NCI-H2171 treated with DMSO at 0.1 percent for 48 hours (cell line): ENCODE measurements around the gene SYVN1.
A peak's percentile ranks its signal among the peaks of the same experiment; 100 is the strongest.
"Not testable (repeated sequence)": the region's sequence is repeated elsewhere in the genome, so short reads cannot be mapped to it uniquely, and the experiment has no call there.

Experiments used
- DNase-seq: peaks from one replicate; lab custom pipeline; 2025; lab: John Stamatoyannopoulos, UW

The SYVN1 gene

DNA sequence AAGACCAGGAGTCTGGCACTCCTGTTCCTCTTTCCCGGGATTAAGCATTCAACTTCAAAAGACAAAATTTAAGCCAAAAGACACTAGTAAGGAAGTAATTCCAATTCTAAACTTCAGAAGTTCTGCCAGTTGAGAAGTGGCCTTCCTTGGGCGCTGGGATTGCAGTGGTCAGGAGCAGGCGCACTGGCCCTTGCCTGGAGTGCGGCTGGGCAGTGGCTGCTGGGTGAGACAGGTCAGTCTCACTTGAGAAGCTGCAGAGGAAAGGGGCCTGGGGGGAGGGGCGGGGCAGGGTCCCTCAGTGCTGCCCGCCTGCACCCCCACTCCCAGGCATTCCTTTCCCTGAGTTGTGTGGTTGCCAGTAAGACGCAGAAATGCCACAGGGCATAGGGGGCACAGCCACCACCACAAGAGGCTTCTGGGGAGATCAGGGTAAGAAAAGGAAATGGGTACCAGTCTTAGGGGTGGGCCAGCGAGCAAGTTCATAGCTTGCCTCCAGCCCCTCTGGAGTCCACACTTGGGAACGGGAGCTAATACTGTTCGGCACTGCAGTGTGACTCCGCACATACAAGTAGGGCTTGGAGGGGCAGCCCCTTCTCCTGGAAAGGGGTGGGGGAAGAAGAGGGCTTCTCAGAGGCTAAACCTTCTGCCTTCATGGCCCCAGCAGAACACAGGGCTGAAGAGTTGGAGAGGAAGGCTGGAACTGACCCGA, 6.7 kb downstream of the SYVN1 start:
- no peak for DNase-seq

DNA sequence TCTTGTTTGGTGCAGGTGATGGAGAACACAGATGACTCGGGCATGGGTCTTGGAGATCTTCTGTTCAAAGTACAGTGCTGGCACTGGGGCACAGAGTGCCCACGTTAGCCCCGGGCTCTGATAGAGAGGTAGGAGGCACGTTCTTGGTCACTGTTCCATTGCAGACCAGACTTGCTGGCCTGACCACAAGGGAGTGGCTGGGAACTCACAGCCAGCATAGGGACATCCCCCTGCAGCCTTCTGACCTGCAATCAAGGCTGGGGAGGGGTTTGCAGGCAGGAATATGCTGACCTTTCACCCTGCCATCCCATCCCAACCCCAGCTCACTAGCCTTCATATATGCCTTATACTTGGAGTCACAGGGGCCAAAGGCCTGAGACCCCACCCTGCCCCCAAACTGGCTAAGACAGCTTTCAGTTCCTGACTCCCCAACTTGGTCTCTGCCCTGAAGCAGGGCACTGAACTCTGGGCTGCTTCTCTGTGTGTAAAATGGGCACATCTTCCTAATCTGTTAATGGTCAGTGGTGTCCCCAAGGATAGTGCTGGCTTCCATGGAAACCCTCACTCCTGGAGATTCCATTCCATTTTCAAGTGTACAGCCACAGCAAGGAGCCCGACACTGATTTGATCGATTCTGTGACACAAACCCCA, 7.6 kb downstream of the SYVN1 start:
- DNase-seq: no peak

GRCh38 chr11:65125197-65126056, 8.9 kb downstream of the SYVN1 start:
- DNase-seq: no peak

- DNase-seq: no peak
Observed at GRCh38 chr11:65124480-65125196, 9.7 kb downstream of the SYVN1 start.

DNA sequence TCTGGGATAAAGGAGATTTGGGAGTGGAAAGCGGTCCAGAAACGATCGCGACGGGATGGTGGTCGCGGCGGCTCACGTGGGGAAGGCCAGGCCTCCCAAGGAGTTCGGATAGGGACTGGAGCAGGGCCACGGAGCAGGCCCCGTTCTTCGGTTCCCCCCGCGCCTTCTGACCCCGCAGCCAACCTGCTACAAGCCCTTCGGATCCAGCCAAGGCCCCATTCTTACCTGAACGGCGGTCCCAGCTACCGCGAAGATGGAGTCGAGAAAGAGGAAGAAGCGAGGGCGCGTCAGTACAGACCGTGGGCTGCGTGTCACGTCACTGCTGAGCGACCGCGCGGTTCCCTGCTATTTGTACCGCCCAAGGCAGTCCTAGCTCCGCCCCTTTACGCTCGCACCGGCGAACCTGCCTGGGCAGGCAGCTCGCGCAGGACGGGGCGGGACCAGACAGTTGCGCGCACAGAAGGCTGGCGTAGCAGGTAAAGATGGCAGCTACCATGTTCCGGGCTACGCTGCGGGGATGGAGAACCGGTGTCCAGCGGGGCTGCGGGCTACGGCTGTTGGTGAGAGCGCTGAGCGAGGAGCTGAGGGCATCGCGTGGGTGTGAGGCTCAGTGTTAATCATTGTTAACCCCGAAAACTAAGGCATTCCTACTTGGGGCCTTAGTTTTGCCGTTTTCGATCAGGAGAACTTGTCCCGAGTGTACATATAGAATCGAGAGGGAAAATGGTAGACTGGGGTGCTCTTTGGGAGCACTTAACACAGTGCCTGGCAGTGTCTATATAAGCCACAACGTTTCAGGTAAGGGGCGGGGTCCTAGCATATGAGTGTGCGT, 12.2 kb downstream of the SYVN1 start, which contains the start of the genes FAU and MRPL49:
Gene FAU, minus strand, starts transcription at position 270 of the 832 bp plus-strand sequence. CDS start 321 bp downstream, outside the sequence.
Gene MRPL49, plus strand, starts transcription at position 457 of the 832 bp plus-strand sequence. Its CDS starts 26 bp downstream, at position 483.
- peak; percentile 98 for DNase-seq

GRCh38 chr11:65121447-65121864, 12.9 kb downstream of the SYVN1 start:
- no peak for DNase-seq

DNA sequence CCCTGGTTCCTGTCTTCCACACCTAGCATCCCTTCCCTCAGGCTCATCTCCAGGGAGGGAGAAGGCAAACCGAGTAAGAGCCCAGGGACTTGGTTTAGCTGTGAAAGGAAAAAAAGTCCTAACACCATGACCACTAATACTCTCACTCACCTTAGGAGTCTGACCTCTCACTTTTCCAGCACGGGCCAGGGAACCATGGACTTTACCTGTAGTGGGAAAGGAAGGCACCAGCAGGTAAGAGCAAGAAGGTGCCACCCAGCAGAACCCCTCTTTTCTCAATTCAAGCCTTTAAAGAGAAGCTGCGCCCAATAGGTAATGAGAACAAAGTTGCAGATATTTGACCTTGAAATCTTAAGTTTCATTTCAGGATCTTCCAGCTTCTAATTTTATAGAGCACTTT, 13.5 kb downstream of the SYVN1 start:
- no peak for DNase-seq

GRCh38 chr11:65119670-65119995, 14.7 kb downstream of the SYVN1 start:
- DNase-seq: no peak

GRCh38 chr11:65118891-65119669, 15.2 kb downstream of the SYVN1 start:
- DNase-seq: not testable (repeated sequence)

DNA sequence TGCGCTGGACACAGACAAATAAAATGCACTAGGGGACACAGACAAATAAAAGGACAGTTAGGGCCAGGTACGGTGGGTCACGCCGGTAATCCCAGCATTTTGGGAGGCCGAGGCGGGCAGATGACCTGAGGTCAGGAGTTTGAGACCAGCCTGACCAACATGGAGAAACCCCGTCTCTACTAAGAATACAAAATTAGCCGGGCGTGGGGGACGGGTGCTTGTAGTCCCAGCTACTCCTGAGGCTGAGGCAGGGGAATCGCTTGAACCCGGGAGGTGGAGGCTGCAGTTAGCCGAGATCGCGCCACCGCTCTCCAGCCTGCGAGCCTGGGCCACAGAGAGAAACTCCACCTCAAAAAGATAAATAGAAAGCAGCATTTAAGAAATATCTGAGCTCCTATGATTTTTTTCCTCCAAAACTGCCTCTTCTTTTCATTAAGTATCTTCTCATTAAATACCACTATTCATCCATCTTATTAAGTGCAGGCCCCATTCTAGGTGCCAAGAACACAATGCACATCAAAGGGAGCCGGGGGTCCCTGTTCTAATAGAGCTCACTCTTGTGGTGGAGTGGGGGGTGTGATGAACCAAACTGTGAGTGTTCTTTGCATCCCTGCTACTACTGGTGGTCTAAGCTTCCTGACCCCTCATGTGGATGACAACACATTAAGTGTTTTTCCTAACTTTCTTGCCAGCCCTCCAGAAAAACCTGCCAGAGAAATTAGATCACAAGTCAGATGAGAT, 16.1 kb downstream of the SYVN1 start:
- no peak for DNase-seq

DNA sequence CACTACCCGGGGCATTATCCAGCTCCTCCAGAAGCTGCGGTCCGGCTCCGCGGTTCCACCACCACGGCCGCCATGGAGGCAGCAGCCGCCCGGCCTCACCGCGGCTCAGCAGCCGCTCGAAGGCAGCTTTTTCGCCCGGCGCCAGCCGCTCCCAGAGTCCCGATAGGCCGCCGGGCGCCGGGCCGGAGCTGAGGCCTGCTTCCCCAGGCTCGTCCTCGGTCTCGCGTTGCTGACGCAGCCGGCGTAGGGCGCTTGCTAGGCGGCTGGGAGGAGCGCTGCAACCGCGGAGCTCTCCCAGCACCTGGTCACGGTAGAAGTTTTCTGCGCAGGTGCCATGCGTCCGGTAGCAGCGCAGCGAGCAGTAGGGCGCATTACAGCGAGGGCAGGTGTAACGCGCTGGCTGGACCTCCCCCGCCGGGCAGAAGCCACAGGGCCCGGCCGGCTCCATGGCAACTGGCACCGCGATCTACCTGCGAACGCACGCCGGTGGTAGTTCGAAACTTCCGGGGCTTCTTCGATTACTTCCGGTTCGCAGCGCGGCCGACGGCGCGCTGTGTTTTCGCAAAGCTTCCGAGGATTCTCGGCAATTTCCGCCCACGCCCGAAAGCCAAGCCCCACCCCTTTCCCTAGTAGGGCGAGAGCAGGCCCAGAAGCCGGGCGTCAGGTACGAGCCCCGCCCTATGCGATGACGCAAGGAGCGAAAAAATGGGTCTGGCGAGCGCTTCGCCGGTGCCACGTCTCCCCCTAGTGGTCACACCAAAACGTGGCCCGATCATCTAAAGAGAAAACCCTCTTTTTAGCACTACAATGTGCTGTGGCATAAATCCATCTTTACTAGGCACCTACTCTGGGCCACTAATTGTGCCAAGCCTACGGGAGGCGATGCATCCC, 16.9 kb downstream of the SYVN1 start, which contains the start of gene ZNHIT2:
Gene ZNHIT2, minus strand, starts transcription at position 496 of the 891 bp plus-strand sequence. Its CDS starts 48 bp downstream, at position 448.
- DNase-seq: peak; percentile 98

- peak; percentile 43 for DNase-seq
Observed at GRCh38 chr11:65116370-65117205, 17.7 kb downstream of the SYVN1 start.

- no peak for DNase-seq
Observed at GRCh38 chr11:65115361-65116082, 18.8 kb downstream of the SYVN1 start.

DNA sequence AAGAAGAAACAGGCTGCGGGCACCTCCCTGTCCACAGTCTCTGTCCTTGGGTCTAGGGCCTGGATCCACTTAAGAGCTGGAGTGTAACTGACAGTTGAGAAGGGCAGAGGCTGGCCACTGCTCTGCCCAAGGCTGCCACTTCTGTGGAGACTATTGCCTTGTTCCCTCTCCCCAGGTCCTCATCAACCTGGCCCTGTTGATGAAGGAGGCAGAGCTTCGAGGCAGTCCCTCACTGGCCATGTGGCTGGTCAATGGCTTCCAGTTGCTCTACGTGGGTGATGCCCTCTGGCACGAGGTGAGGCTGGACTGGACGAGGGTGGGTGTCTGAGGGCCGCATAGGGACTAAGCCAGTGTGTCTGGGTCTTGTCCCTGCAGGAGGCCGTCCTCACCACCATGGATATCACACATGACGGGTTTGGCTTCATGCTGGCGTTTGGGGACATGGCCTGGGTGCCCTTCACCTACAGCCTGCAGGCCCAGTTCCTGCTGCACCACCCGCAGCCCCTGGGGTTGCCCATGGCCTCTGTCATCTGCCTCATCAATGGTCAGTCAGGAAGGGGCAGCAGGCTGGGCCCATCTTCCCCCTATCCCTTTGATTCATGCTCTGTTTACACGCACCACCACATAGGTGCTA, 19.7 kb downstream of the SYVN1 start:
- DNase-seq: no peak

- no peak for DNase-seq
Observed at GRCh38 chr11:65113839-65114238, 20.5 kb downstream of the SYVN1 start.

- DNase-seq: peak; percentile 57
Observed at GRCh38 chr11:65113361-65113756, 21.0 kb downstream of the SYVN1 start.
